SK-N-SH (cell line): ENCODE measurements around the gene SPRYD4. TPM values are rescaled to one million over a fixed set of nuclear protein-coding genes. Genes with fewer than 3 reads are reported as not detected.

ENCODE experiments used
- CTCF ChIA-PET: fragments of 300-600, 350-600 bp; formaldehyde crosslinking; extraction: SDS; loops from one replicate; lab custom pipeline; 2021; lab: Yijun Ruan, JAX
- POLR2A ChIA-PET: fragments of 350-600 bp; sonication (Branson Sonifier 250); formaldehyde crosslinking; extraction: SDS; loops from one replicate; lab custom pipeline; 2020; ENCODE audit warnings: antibody characterized with exemption, inconsistent platforms; lab: Yijun Ruan, JAX
- DNase-seq: peaks from one replicate; pipeline ENCODE4 v3.0.0; 2012
- H2AFZ ChIP-seq: fragments of 200-600 bp; sonication (generic); 2 replicates; pipeline ENCODE4 v1.8.1; 2016; ENCODE audit warnings: antibody characterized with exemption, mild to moderate bottlenecking, low read depth
- H3F3A ChIP-seq: fragments of 200-600 bp; sonication (generic); replicated peaks from 2 replicates; pipeline ENCODE3; 2016; ENCODE audit warnings: antibody characterized with exemption, mild to moderate bottlenecking; ENCODE audit not compliant: insufficient read depth
- H3K27ac ChIP-seq, 2 experiments: fragments of 200-500 bp in 1 of 2; fragments of 200-600 bp in 1 of 2; sonication (Bioruptor generic) in 1 of 2; sonication (generic), shearing (Covaris generic) in 1 of 2; 2 replicates each; pipeline versions ENCODE4 v1.5.1 to v1.6.1; 2014 to 2016; ENCODE audit warnings: low read depth in 2 of 2, inconsistent platforms in 1 of 2, low read length in 1 of 2, mild to moderate bottlenecking in 1 of 2, mixed read lengths in 1 of 2
- H3K27me3 ChIP-seq: fragments of 200-600 bp; sonication (generic), shearing (Covaris generic); 2 replicates; pipeline ENCODE4 v1.6.1; 2016; ENCODE audit warnings: mixed run types; ENCODE audit not compliant: insufficient read depth
- H3K36me3 ChIP-seq, 2 experiments: fragments of 200-500 bp in 1 of 2; fragments of 200-600 bp in 1 of 2; sonication (Bioruptor generic) in 1 of 2; sonication (generic) in 1 of 2; replicated peaks in 1 of 2; 2 replicates each; pipeline versions ENCODE3 to v1.5.1; 2014 to 2016; ENCODE audit warnings: low read length in 1 of 2, mild to moderate bottlenecking in 1 of 2; ENCODE audit not compliant: insufficient read depth in 2 of 2, control insufficient read depth in 1 of 2
- H3K4me1 ChIP-seq, 2 experiments: fragments of 200-500 bp in 1 of 2; fragments of 200-600 bp in 1 of 2; sonication (Bioruptor generic) in 1 of 2; sonication (generic), shearing (Covaris generic) in 1 of 2; 2 replicates each; pipeline versions ENCODE4 v1.5.1 to v1.6.1; 2014 to 2016; ENCODE audit warnings: low read depth in 1 of 2, low read length in 1 of 2, mixed run types in 1 of 2; ENCODE audit not compliant: insufficient read depth in 2 of 2, control insufficient read depth in 1 of 2
- H3K4me2 ChIP-seq: fragments of 200-600 bp; sonication (generic), shearing (Covaris generic); 2 replicates; pipeline ENCODE4 v1.6.1; 2017; ENCODE audit warnings: mixed run types
- H3K4me3 ChIP-seq, 2 experiments: fragments of 200-500 bp in 1 of 2; fragments of 200-600 bp in 1 of 2; sonication (Bioruptor generic) in 1 of 2; sonication (generic), shearing (Covaris generic) in 1 of 2; 2 replicates each; pipeline versions ENCODE4 v1.5.1 to v1.8.1; 2014 to 2016; ENCODE audit warnings: low read depth in 2 of 2, inconsistent platforms in 1 of 2, low read length in 1 of 2, mild to moderate bottlenecking in 1 of 2, mixed read lengths in 1 of 2, moderate library complexity in 1 of 2
- H3K79me2 ChIP-seq: fragments of 200-600 bp; sonication (generic); 2 replicates; pipeline ENCODE4 v1.8.1; 2017; ENCODE audit warnings: mild to moderate bottlenecking; ENCODE audit not compliant: insufficient read depth
- H3K9ac ChIP-seq: fragments of 200-600 bp; sonication (generic); 2 replicates; pipeline ENCODE4 v1.6.1; 2017; ENCODE audit warnings: mixed run types
- H3K9me2 ChIP-seq: fragments of 200-600 bp; sonication (generic); 2 replicates; pipeline ENCODE4 v1.6.1; 2017; ENCODE audit warnings: mixed run types
- H3K9me3 ChIP-seq: fragments of 200-600 bp; sonication (generic); 2 replicates; pipeline ENCODE4 v1.6.1; 2017; ENCODE audit warnings: mixed run types, mild to moderate bottlenecking, moderate library complexity
- H4K20me1 ChIP-seq: fragments of 200-600 bp; sonication (generic); 2 replicates; pipeline ENCODE4 v1.6.1; 2017; ENCODE audit warnings: mild to moderate bottlenecking, mixed run types; ENCODE audit not compliant: insufficient read depth
- CHD2 ChIP-seq: fragments of 150-350 bp; IDR thresholded peaks from 2 replicates; pipeline ENCODE4 v1.6.1; 2018; ENCODE audit warnings: low read length; ENCODE audit not compliant: partially characterized antibody
- EZH2phosphoT487 ChIP-seq: fragments of 200-600 bp; sonication (generic); IDR thresholded peaks from 2 replicates; pipeline ENCODE4 v1.6.1; 2017; ENCODE audit warnings: low read depth, mixed run types, mild to moderate bottlenecking, antibody characterized with exemption, moderate library complexity, borderline replicate concordance
- FOSL2 ChIP-seq: IDR thresholded peaks from 2 replicates; pipeline ENCODE4 v1.4.0; 2012; ENCODE audit warnings: low read depth, mild to moderate bottlenecking, moderate library complexity, borderline replicate concordance
- GABPA ChIP-seq: IDR thresholded peaks from 2 replicates; pipeline ENCODE4 v1.4.0; 2012; ENCODE audit warnings: low read depth, mild to moderate bottlenecking
- JUND ChIP-seq: IDR thresholded peaks from 2 replicates; pipeline ENCODE4 v1.4.0; 2012
- MAX ChIP-seq: IDR thresholded peaks from 2 replicates; pipeline ENCODE4 v1.4.0; 2012; ENCODE audit warnings: low read depth
- MEF2A ChIP-seq: IDR thresholded peaks from 2 replicates; pipeline ENCODE4 v1.4.0; 2012; ENCODE audit warnings: low read depth, borderline replicate concordance
- MXI1 ChIP-seq: IDR thresholded peaks from 2 replicates; pipeline ENCODE4 v1.6.1; 2012; ENCODE audit warnings: mild to moderate bottlenecking, low read depth, low read length, improper control_type of control experiment
- NFIC ChIP-seq: IDR thresholded peaks from 2 replicates; pipeline ENCODE4 v1.4.0; 2012; ENCODE audit warnings: borderline replicate concordance
- NRF1 ChIP-seq: IDR thresholded peaks from 2 replicates; pipeline ENCODE4 v1.6.1; 2012; ENCODE audit warnings: low read depth, mild to moderate bottlenecking, low read length
- POLR2AphosphoS5 ChIP-seq: IDR thresholded peaks from 2 replicates; pipeline ENCODE4 v1.6.1; 2012; ENCODE audit warnings: low read depth, low read length
- RAD21 ChIP-seq: IDR thresholded peaks from 2 replicates; pipeline ENCODE4 v1.6.1; 2012; ENCODE audit warnings: mild to moderate bottlenecking, low read length
- REST ChIP-seq: IDR thresholded peaks from 2 replicates; pipeline ENCODE4 v1.6.1; 2012; ENCODE audit warnings: mild to moderate bottlenecking, low read depth, low read length, moderate library complexity
- RXRA ChIP-seq: IDR thresholded peaks from 2 replicates; pipeline ENCODE4 v1.4.0; 2012; ENCODE audit warnings: low read depth, mild to moderate bottlenecking, borderline replicate concordance
- SIN3A ChIP-seq: IDR thresholded peaks from 2 replicates; pipeline ENCODE4 v1.6.1; 2012; ENCODE audit warnings: low read depth, mild to moderate bottlenecking, low read length, moderate library complexity, borderline replicate concordance
- TAF1 ChIP-seq: IDR thresholded peaks from 2 replicates; pipeline ENCODE4 v1.6.1; 2012; ENCODE audit warnings: low read depth, mild to moderate bottlenecking, low read length, moderate library complexity, borderline replicate concordance
- USF2 ChIP-seq: fragments of 150-350 bp; IDR thresholded peaks from 2 replicates; pipeline ENCODE4 v1.6.1; 2017; ENCODE audit warnings: antibody characterized with exemption, low read length, low read depth, borderline replicate concordance
- YY1 ChIP-seq: IDR thresholded peaks from 2 replicates; pipeline ENCODE4 v1.4.0; 2012; ENCODE audit warnings: low read depth, mild to moderate bottlenecking
- WGBS: methylation state at CpG from one replicate; pipeline ENCODE4 v1.1.6; 2017; ENCODE audit warnings: low lambda C conversion rate; 5-methylcytosine and 5-hydroxymethylcytosine counted together
- polyA plus RNA-seq, 3 experiments: library from polyadenylated mRNA; depleted of rRNA; stranded (reverse); fragments of >200 nt; gene quantifications; 2 replicates each; pipeline ENCODE4 v1.2.3, GENCODE V29; 2012
- TF ChIP-seq, protein P1 (sequence below): IDR thresholded peaks from 2 replicates; pipeline ENCODE4; 2012
- TF ChIP-seq, protein P2 (sequence below): IDR thresholded peaks from 2 replicates; pipeline ENCODE4 v1.4.0; 2012; ENCODE audit warnings: low read depth, borderline replicate concordance

The SPRYD4 gene
- polyA plus RNA-seq, 1 of the 3 experiments (the other 2 are of a cell fraction) = 2.6 TPM

GRCh38 chr12:56425193-56425592, 43.2 kb upstream of the SPRYD4 start:
- Histone ChIP-seq H3K4me3 (no peak overlapping the region), H4K20me1 (no peaks in the 10 kb centered on the region), H3K4me2 (no peak overlapping the region), H3K36me3 (peaks cover under 1 to 53% of the 10 kb centered on the region in 2 experiments), H3K4me1 (no peaks in the 10 kb centered on the region), H3K9ac (no peak overlapping the region), H3K9me3 (no peaks in the 10 kb centered on the region), H3K27ac (no peak overlapping the region), H3K27me3 (no peaks in the 10 kb centered on the region), H3F3A (no peaks in the 10 kb centered on the region), H3K9me2 (no peaks in the 10 kb centered on the region), H2AFZ (no peak overlapping the region), H3K79me2 (no peaks in the 10 kb centered on the region)
- ChIA-PET CTCF (interaction anchor here (0.6 to 1.0 kb wide), 2 partner anchors 9 to 1317 kb away, joined by 3 read pairs; no protein-coding TSS in a partner anchor), POLR2A (no interaction called here)
- no peak for DNase-seq
- no peak for TF ChIP-seq JUND
- no peak for TF ChIP-seq POLR2AphosphoS5
- no peak for TF ChIP-seq TAF1
- TF ChIP-seq FOSL2 = no peak
- TF ChIP-seq NRF1 = no peak
- TF ChIP-seq RXRA = no peak
- TF ChIP-seq, protein P1, sequence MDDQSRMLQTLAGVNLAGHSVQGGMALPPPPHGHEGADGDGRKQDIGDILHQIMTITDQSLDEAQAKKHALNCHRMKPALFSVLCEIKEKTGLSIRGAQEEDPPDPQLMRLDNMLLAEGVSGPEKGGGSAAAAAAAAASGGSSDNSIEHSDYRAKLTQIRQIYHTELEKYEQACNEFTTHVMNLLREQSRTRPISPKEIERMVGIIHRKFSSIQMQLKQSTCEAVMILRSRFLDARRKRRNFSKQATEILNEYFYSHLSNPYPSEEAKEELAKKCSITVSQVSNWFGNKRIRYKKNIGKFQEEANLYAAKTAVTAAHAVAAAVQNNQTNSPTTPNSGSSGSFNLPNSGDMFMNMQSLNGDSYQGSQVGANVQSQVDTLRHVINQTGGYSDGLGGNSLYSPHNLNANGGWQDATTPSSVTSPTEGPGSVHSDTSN = no peak
- TF ChIP-seq REST = no peak
- no peak for TF ChIP-seq MEF2A
- TF ChIP-seq, protein P2, sequence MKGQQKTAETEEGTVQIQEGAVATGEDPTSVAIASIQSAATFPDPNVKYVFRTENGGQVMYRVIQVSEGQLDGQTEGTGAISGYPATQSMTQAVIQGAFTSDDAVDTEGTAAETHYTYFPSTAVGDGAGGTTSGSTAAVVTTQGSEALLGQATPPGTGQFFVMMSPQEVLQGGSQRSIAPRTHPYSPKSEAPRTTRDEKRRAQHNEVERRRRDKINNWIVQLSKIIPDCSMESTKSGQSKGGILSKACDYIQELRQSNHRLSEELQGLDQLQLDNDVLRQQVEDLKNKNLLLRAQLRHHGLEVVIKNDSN = no peak
- 96% methylated on average over 1 of the region's 1 CpG for WGBS

- Histone ChIP-seq H3K9me3 (no peaks in the 10 kb centered on the region), H3K27ac (no peak overlapping the region), H3K9ac (no peak overlapping the region), H3F3A (no peaks in the 10 kb centered on the region), H3K27me3 (no peaks in the 10 kb centered on the region), H3K79me2 (no peaks in the 10 kb centered on the region), H2AFZ (no peak overlapping the region), H4K20me1 (no peaks in the 10 kb centered on the region), H3K4me2 (no peak overlapping the region), H3K36me3 (peaks cover 5 to 51% of the 10 kb centered on the region in 2 experiments), H3K4me1 (no peaks in the 10 kb centered on the region), H3K4me3 (no peak overlapping the region), H3K9me2 (no peaks in the 10 kb centered on the region)
- no peak for DNase-seq
- ChIA-PET CTCF (no interaction called here), POLR2A (interaction anchor here (0.6 kb wide), 1 partner anchor 8 kb away, joined by 3 read pairs; no protein-coding TSS in a partner anchor)
- WGBS = 62% methylated on average over 3 of the region's 3 CpGs
- TF ChIP-seq MEF2A (no peak), SIN3A (no peak), EZH2phosphoT487 (no peak), YY1 (no peak), CHD2 (no peak), GABPA (no peak), RAD21 (no peak), RXRA (no peak), MAX (no peak), USF2 (no peak), NFIC (no peak), MXI1 (no peak)
- TF ChIP-seq, protein P2 = no peak
These were observed 42.4 kb upstream of the SPRYD4 start for GRCh38 chr12:56425940-56426438.
